ENCODE results near the gene KCNJ6.

DNA sequence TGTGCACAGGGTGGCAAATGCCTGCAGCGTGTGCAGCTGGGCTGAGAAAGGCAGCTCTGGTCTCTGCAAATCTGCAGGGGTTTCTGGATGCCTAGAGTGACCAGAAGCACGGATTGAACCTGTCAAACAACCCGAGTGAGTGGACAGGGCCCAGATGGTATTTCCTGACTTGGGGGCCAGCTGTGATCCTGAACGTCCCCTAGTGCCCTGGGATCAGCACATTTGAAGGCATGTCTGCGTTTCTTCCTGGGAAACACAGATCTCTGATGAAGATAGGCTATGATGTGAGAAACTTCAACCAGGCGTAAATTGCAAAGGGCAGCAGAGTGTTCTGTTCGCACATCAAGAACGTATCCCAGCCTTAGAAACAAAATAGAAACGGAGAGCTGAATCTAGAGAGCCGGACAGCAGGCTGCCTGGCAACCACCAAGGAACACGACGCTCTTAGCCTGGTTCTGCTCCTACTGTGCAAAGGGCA, 163.1 kb downstream of the KCNJ6 start:
- TF ChIP-seq, protein P1, sequence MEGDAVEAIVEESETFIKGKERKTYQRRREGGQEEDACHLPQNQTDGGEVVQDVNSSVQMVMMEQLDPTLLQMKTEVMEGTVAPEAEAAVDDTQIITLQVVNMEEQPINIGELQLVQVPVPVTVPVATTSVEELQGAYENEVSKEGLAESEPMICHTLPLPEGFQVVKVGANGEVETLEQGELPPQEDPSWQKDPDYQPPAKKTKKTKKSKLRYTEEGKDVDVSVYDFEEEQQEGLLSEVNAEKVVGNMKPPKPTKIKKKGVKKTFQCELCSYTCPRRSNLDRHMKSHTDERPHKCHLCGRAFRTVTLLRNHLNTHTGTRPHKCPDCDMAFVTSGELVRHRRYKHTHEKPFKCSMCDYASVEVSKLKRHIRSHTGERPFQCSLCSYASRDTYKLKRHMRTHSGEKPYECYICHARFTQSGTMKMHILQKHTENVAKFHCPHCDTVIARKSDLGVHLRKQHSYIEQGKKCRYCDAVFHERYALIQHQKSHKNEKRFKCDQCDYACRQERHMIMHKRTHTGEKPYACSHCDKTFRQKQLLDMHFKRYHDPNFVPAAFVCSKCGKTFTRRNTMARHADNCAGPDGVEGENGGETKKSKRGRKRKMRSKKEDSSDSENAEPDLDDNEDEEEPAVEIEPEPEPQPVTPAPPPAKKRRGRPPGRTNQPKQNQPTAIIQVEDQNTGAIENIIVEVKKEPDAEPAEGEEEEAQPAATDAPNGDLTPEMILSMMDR (IDR thresholded peaks at IDR 0.05): no peak
- TF ChIP-seq EZH2 (IDR thresholded peaks at IDR 0.05) (no peak), EZH2phosphoT487 (IDR thresholded peaks at IDR 0.05) (no peak)
